Inferior parietal cortex (tissue), 1 donor: Measurements from ENCODE around the gene G0S2.
"Not testable (repeated sequence)": the region's sequence is repeated elsewhere in the genome, so short reads cannot be mapped to it uniquely, and the experiment has no call there.

ENCODE experiments used
- DNase-seq: peaks from one replicate; pipeline ENCODE4 v3.0.0-alpha.2; 2016; ENCODE audit errors: extremely low spot score

G0S2 gene

GRCh38 chr1:209678981-209679539 lies 3.8 kb downstream of the G0S2 start:
- DNase-seq: no peak

GRCh38 chr1:209685821-209686220 lies 10.6 kb downstream of the G0S2 start:
- no peak for DNase-seq

GRCh38 chr1:209686322-209686721 lies 11.1 kb downstream of the G0S2 start:
- no peak for DNase-seq

GRCh38 chr1:209688746-209689234 lies 13.6 kb downstream of the G0S2 start:
- DNase-seq: no peak

- no peak for DNase-seq
These were observed 14.3 kb downstream of the G0S2 start for GRCh38 chr1:209689477-209689876.

GRCh38 chr1:209691237-209691636 lies 16.0 kb downstream of the G0S2 start:
- DNase-seq: no peak

- DNase-seq: no peak
These were observed 17.1 kb downstream of the G0S2 start for GRCh38 chr1:209692296-209692695.

GRCh38 chr1:209692745-209693504 lies 17.7 kb downstream of the G0S2 start:
- DNase-seq: peak; percentile 96

- DNase-seq: no peak
These were observed 21.5 kb downstream of the G0S2 start for GRCh38 chr1:209696673-209697072.

- DNase-seq: no peak
These were observed 21.9 kb downstream of the G0S2 start for GRCh38 chr1:209697126-209697525.

- not testable (repeated sequence) for DNase-seq
These were observed 25.5 kb downstream of the G0S2 start for GRCh38 chr1:209700686-209701085.

- DNase-seq: no peak
These were observed 27.6 kb downstream of the G0S2 start for GRCh38 chr1:209702832-209703231.

- no peak for DNase-seq
These were observed 28.8 kb downstream of the G0S2 start for GRCh38 chr1:209703834-209704504.

- DNase-seq: peak; percentile 72
These were observed 29.4 kb downstream of the G0S2 start, which contains the start of gene HSD11B1 for GRCh38 chr1:209704584-209704983. TSS of gene HSD11B1 (plus strand) at chr1:209704846. CDS start at chr1:209704943, 97 bp downstream.

- DNase-seq: no peak
These were observed 29.9 kb downstream of the G0S2 start for GRCh38 chr1:209705033-209705598.

- no peak for DNase-seq
These were observed 31.4 kb downstream of the G0S2 start for GRCh38 chr1:209706622-209707021.

- DNase-seq: no peak
These were observed 32.1 kb downstream of the G0S2 start for GRCh38 chr1:209707308-209707707.

GRCh38 chr1:209708297-209708696 lies 33.1 kb downstream of the G0S2 start:
- no peak for DNase-seq

- DNase-seq: no peak
These were observed 34.9 kb downstream of the G0S2 start for GRCh38 chr1:209710093-209710492.

GRCh38 chr1:209710847-209711246 lies 35.6 kb downstream of the G0S2 start:
- DNase-seq: no peak

- peak; percentile 63 for DNase-seq
These were observed 39.1 kb downstream of the G0S2 start for GRCh38 chr1:209714338-209714737.

GRCh38 chr1:209715314-209715713 lies 40.1 kb downstream of the G0S2 start:
- no peak for DNase-seq
